Activated B cell treated with CpG ODN at 0.5 μM for 24 hours (primary cell): ENCODE data around the gene AKAP13. TPM values are rescaled to one million over a fixed set of nuclear protein-coding genes. Genes with fewer than 3 reads are reported as not detected.
"Not testable (repeated sequence)": the region's sequence is repeated elsewhere in the genome, so short reads cannot be mapped to it uniquely, and the experiment has no call there.

Experiments used
- ATAC-seq: fragments of 200-7000 bp; cut with Tn5 transposase; one replicate; pipeline ENCODE4 v1.10.0; 2021; ENCODE audit warnings: low read depth, mild to moderate bottlenecking, moderate library complexity
- CTCF ChIA-PET: fragments of 350-600 bp; sonication (Branson Sonifier 250); formaldehyde crosslinking; loops from one replicate; lab custom pipeline; 2021; ENCODE audit warnings: antibody characterized with exemption; lab: Charles Lee
- POLR2A ChIA-PET: fragments of 350-600 bp; sonication (Branson Sonifier 250); formaldehyde crosslinking; loops from one replicate; lab custom pipeline; 2021; ENCODE audit warnings: antibody characterized with exemption; lab: Charles Lee
- DNase-seq: peaks from one replicate; pipeline ENCODE4 v3.0.0; 2022
- H3K27ac Mint-ChIP-seq: one replicate; pipeline ENCODE4 v1.8.0; 2020; ENCODE audit warnings: mixed read lengths
- H3K27me3 Mint-ChIP-seq: one replicate; pipeline ENCODE4 v1.8.0; 2021; ENCODE audit warnings: mixed read lengths
- H3K36me3 Mint-ChIP-seq: one replicate; pipeline ENCODE4 v1.8.0; 2021; ENCODE audit warnings: low read depth, mixed read lengths
- H3K4me1 Mint-ChIP-seq: one replicate; pipeline ENCODE4 v1.8.0; 2021; ENCODE audit warnings: mixed read lengths
- H3K4me3 Mint-ChIP-seq: one replicate; pipeline ENCODE4 v1.8.0; 2020; ENCODE audit warnings: mild to moderate bottlenecking, mixed read lengths
- H3K9me3 Mint-ChIP-seq: one replicate; pipeline ENCODE4 v1.8.0; 2020; ENCODE audit warnings: mixed read lengths
- intact Hi-C: fragments of 100-400 bp; cut with micrococcal nuclease; formaldehyde crosslinking; loops from one replicate; pipeline ENCODE4 v1.15.1; 2024
- total RNA-seq: library from RNA; stranded (reverse); gene quantifications from 2 replicates; pipeline ENCODE4 v1.2.3, GENCODE V29; 2022
- TF ChIP-seq, protein P1 (sequence below): fragments of 200-600 bp; IDR thresholded peaks from one replicate; pipeline ENCODE4 v1.8.0; 2022; ENCODE audit warnings: antibody characterized with exemption, mild to moderate bottlenecking

AKAP13 gene
- total RNA-seq, 1 donor from 2014 or later, result 290 TPM

DNA sequence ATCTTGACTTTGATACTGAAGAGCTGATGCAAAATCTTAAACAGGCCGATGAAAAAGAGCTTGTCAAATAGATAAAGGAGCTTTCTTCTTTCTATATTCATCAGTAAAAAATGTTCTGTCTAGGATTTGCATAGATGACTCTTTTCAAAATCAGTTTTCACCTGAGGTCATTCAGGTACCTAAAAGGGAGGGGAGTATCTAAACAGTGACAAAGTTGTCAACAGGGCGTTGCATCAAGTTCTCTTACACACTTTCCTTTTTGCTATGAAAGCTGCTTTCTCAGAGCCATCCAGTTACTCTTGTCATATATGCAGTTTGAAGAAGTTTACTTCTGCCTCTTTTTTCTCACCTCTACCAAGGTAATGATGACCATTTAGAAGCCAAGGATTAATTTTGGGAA lies 60.0 kb downstream of the AKAP13 start:
- POLR2A ChIA-PET, result interaction anchor here (0.5 to 1.4 kb wide), 4 partner anchors 20 to 122 kb away, joined by 3 read pairs; no protein-coding TSS in a partner anchor
- Mint-ChIP-seq H3K27ac (peak overlapping the region; percentile 62), H3K9me3 (no peaks in the 10 kb centered on the region), H3K27me3 (no peaks in the 10 kb centered on the region), H3K36me3 (no peaks in the 10 kb centered on the region), H3K4me1 (peaks cover 52% of the 10 kb centered on the region), H3K4me3 (no peak overlapping the region)
- no peak for ATAC-seq
- intact Hi-C loops, result loop anchor here (2.0 kb wide), 1 partner anchor 14 kb away; no protein-coding TSS in a partner anchor
- CTCF ChIA-PET, result interaction anchor here (1.6 kb wide), 1 partner anchor 27 kb away, joined by 7 read pairs; no protein-coding TSS in a partner anchor
- TF ChIP-seq, protein P1, sequence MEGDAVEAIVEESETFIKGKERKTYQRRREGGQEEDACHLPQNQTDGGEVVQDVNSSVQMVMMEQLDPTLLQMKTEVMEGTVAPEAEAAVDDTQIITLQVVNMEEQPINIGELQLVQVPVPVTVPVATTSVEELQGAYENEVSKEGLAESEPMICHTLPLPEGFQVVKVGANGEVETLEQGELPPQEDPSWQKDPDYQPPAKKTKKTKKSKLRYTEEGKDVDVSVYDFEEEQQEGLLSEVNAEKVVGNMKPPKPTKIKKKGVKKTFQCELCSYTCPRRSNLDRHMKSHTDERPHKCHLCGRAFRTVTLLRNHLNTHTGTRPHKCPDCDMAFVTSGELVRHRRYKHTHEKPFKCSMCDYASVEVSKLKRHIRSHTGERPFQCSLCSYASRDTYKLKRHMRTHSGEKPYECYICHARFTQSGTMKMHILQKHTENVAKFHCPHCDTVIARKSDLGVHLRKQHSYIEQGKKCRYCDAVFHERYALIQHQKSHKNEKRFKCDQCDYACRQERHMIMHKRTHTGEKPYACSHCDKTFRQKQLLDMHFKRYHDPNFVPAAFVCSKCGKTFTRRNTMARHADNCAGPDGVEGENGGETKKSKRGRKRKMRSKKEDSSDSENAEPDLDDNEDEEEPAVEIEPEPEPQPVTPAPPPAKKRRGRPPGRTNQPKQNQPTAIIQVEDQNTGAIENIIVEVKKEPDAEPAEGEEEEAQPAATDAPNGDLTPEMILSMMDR, result no peak
- no peak for DNase-seq

DNA sequence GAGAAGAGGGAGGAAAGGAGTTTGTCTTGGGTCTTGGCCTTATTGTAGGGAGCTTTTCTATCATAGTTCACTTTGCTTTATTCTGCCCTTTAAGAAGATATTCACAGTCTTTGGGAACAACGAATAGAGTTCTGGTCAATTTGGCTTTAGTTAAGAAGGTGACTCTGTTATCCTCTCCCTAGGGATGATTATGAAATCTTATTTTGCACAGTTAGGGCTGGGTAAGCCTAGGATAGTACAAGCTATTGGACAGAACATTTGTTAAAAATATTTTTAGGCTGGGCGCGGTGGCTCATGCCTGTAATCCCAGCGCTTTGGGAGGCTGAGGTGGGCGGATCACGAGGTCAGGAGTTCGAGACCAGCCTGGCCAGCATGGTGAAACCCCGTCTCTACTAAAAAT lies 61.5 kb downstream of the AKAP13 start:
- POLR2A ChIA-PET, result interaction anchor here (0.8 kb wide), 1 partner anchor 61 kb away, joined by 3 read pairs; the partner anchor contains the start of gene AKAP13
- intact Hi-C loops, result loop anchor here (2.0 kb wide), 2 partner anchors 15 to 61 kb away; partner anchors contain the start of gene AKAP13
- DNase-seq, ATAC-seq, H3K36me3 Mint-ChIP-seq, H3K27ac Mint-ChIP-seq, H3K4me3 Mint-ChIP-seq, H3K27me3 Mint-ChIP-seq, CTCF ChIA-PET, H3K9me3 Mint-ChIP-seq: not testable (repeated sequence)
- peaks cover 59% of the 10 kb centered on the region for H3K4me1 Mint-ChIP-seq

DNA sequence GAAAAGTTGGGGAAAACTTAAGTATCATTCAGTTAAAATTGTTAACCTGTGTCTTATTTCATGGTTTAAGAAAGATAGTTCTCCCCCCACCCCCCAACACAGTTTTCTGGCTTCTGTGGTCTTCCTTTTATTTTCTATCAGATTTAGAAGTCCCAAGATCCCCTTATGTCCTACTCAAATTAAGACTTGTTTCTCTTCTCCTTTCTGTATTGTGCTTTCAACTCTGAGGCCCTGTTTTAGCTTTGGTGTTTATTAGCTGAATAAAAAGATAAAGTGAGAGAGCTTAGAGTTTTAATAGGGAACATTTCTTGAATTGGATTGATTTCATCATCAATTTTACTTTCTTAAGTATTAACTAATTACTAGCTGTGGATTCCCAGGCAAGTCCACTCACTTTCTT lies 62.6 kb downstream of the AKAP13 start:
- peak; percentile 71 for ATAC-seq
- intact Hi-C loops, result loop anchor here (1.0 to 2.0 kb wide), 4 partner anchors 14 to 62 kb away; partner anchors contain the start of gene AKAP13
- TF ChIP-seq, protein P1, result no peak
- ChIA-PET POLR2A (interaction anchor here (0.6 to 2.6 kb wide), 7 partner anchors 9 to 93 kb away, joined by 3 to 10 read pairs (median 3); partner anchors contain the start of gene AKAP13), CTCF (interaction anchor here (0.8 to 1.1 kb wide), 5 partner anchors 33 to 147 kb away, joined by 3 to 4 read pairs (median 3); no protein-coding TSS in a partner anchor)
- no peaks in the 10 kb centered on the region for H3K27me3 Mint-ChIP-seq
- H3K36me3 Mint-ChIP-seq, result peaks cover 7% of the 10 kb centered on the region
- no peak for DNase-seq
- peak overlapping the region; percentile 50 for H3K4me3 Mint-ChIP-seq
- H3K4me1 Mint-ChIP-seq, result peaks cover 66% of the 10 kb centered on the region
- H3K27ac Mint-ChIP-seq, result peak overlapping the region; percentile 77
- H3K9me3 Mint-ChIP-seq, result peaks cover 5% of the 10 kb centered on the region

DNA sequence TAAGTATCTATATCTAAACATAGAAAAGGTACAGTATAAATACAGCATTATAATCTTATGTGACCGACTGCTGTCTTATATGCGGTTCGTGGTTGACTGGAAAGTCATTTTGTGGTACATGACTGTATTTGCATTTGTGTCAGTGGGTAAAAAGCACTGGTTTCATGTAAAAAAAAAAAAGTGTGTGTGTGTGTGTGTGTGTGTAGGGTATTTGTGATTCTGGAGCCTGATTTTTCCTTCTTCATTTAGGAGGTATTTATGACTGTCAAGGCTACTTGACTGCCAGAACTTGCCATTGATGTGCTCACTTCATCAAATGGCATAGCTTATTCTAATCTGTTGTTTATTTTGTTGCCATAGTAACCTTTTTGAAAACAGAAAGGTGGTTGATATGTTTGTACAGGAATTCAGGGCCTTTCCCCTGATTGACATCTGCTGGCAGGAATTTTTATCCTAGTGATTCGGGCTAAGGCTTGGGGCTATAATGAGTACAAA lies 63.2 kb downstream of the AKAP13 start:
- intact Hi-C loops, result loop anchor here (1.0 to 2.0 kb wide), 4 partner anchors 14 to 63 kb away; partner anchors contain the start of gene AKAP13
- no peaks in the 10 kb centered on the region for H3K27me3 Mint-ChIP-seq
- peak; percentile 73 for ATAC-seq
- TF ChIP-seq, protein P1, result no peak
- no peak for DNase-seq
- H3K4me3 Mint-ChIP-seq, result peak overlapping the region; percentile 50
- H3K4me1 Mint-ChIP-seq, result peaks cover 72% of the 10 kb centered on the region
- ChIA-PET CTCF (interaction anchor here (0.6 to 1.1 kb wide), 6 partner anchors 32 to 147 kb away, joined by 3 to 4 read pairs (median 4); no protein-coding TSS in a partner anchor), POLR2A (interaction anchor here (0.7 to 2.6 kb wide), 6 partner anchors 8 to 63 kb away, joined by 3 to 10 read pairs (median 3); partner anchors contain the start of gene AKAP13)
- H3K27ac Mint-ChIP-seq, result peak overlapping the region; percentile 77
- H3K36me3 Mint-ChIP-seq, result peaks cover 7% of the 10 kb centered on the region
- peaks cover 5% of the 10 kb centered on the region for H3K9me3 Mint-ChIP-seq

DNA sequence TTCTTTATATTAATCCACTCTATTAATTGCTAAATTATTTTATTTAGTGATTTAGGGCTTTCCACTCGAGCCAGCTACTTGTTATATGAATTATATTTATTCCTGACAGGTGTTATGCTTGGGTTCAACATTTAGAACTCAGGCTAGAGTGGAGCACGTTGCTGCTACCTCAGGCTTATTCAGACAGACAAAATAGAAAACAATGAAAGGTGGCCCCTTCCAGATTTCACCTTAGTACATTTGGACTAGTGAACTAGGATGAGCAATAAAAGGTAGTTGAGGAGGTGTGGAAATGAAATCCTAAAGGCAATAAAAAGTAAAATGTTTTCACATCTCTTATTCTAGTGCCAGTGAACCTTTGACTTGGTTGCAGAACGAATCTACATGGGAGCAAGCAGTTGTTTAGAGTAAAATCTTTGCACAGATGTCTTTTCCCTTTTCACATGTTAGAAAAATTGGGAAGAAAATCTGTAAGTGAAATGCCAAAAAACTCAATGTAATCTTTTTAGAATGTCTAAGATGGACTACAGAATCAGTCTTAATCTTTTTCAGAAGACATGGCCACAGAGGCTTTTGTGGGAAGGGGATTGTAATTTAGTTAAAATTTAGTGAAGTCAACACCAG lies 63.8 kb downstream of the AKAP13 start:
- H3K9me3 Mint-ChIP-seq, result peaks cover 5% of the 10 kb centered on the region
- no peaks in the 10 kb centered on the region for H3K27me3 Mint-ChIP-seq
- ChIA-PET POLR2A (interaction anchor here (0.7 to 2.6 kb wide), 3 partner anchors 8 to 40 kb away, joined by 3 to 10 read pairs (median 5); no protein-coding TSS in a partner anchor), CTCF (interaction anchor here (0.6 to 1.1 kb wide), 2 partner anchors 31 to 128 kb away, joined by 3 to 4 read pairs; no protein-coding TSS in a partner anchor)
- peaks cover 8% of the 10 kb centered on the region for H3K36me3 Mint-ChIP-seq
- TF ChIP-seq, protein P1, result no peak
- intact Hi-C loops, result no loop called here
- peak overlapping the region; percentile 77 for H3K27ac Mint-ChIP-seq
- ATAC-seq (no peak), DNase-seq (no peak)
- H3K4me1 Mint-ChIP-seq, result peaks cover 74% of the 10 kb centered on the region
- no peak overlapping the region for H3K4me3 Mint-ChIP-seq
